Transverse colon (tissue), 4 donors: ENCODE results near the gene TRPC3.
"Not testable (repeated sequence)": the region's sequence is repeated elsewhere in the genome, so short reads cannot be mapped to it uniquely, and the experiment has no call there.

ENCODE experiments used
- CTCF ChIP-seq, 5 experiments: fragments of 200-600 bp in 3 of 5; fragments of 450-650 bp in 2 of 5; sonication (generic) in 3 of 5; IDR thresholded peaks; 1 replicate in 2 of 5; 2 replicates in 3 of 5; pipeline ENCODE4 v1.5.1; 2016 to 2017; ENCODE audit warnings: antibody characterized with exemption in 5 of 5, inconsistent platforms in 3 of 5, mild to moderate bottlenecking in 2 of 5, moderate library complexity in 1 of 5
- POLR2A ChIP-seq: fragments of 450-650 bp; IDR thresholded peaks from one replicate; pipeline ENCODE4 v1.6.1; 2016; ENCODE audit warnings: antibody characterized with exemption, mild to moderate bottlenecking, moderate library complexity
- POLR2AphosphoS5 ChIP-seq, 3 donors: sonication (generic); formaldehyde crosslinking; IDR thresholded peaks; one replicate each; pipeline ENCODE4 v1.6.1; 2016; ENCODE audit warnings: antibody characterized with exemption in 3 of 3

- TF ChIP-seq CTCF (IDR thresholded peaks at IDR 0.05); POLR2AphosphoS5 (IDR thresholded peaks at IDR 0.05); POLR2A: not testable (repeated sequence)
Observed at GRCh38 chr4:121926490-121926889, 25.4 kb downstream of the TRPC3 start.
